Cardiac fibroblast (primary cell): ENCODE measurements around the gene DCHS1.
A peak's percentile ranks its signal among the peaks of the same experiment; 100 is the strongest.

Source experiments
- DNase-seq, 2 donors: peaks; one replicate each; pipeline versions ENCODE4 v3.0.0 to v3.0.0-alpha.2; 2010; ENCODE audit warnings: low read depth in 2 of 2
- H3K4me3 ChIP-seq, 2 donors: replicated peaks in 1 of 2; 1 replicate in 1 of 2; 2 replicates in 1 of 2; pipeline ENCODE4 v1.5.1; 2011; ENCODE audit warnings: low read depth in 2 of 2, low read length in 2 of 2, mild to moderate bottlenecking in 2 of 2, moderate library complexity in 1 of 2
- TF ChIP-seq, protein P1 (sequence below): IDR thresholded peaks from one replicate; pipeline ENCODE4 v1.5.1; 2011; ENCODE audit warnings: low read depth, mild to moderate bottlenecking, low read length, inconsistent platforms

The DCHS1 gene

GRCh38 chr11:6572215-6572614, 83.4 kb downstream of the DCHS1 start:
- DNase-seq = peak; percentile 79 to 81
- no peak overlapping the region for H3K4me3 ChIP-seq
- TF ChIP-seq, protein P1, sequence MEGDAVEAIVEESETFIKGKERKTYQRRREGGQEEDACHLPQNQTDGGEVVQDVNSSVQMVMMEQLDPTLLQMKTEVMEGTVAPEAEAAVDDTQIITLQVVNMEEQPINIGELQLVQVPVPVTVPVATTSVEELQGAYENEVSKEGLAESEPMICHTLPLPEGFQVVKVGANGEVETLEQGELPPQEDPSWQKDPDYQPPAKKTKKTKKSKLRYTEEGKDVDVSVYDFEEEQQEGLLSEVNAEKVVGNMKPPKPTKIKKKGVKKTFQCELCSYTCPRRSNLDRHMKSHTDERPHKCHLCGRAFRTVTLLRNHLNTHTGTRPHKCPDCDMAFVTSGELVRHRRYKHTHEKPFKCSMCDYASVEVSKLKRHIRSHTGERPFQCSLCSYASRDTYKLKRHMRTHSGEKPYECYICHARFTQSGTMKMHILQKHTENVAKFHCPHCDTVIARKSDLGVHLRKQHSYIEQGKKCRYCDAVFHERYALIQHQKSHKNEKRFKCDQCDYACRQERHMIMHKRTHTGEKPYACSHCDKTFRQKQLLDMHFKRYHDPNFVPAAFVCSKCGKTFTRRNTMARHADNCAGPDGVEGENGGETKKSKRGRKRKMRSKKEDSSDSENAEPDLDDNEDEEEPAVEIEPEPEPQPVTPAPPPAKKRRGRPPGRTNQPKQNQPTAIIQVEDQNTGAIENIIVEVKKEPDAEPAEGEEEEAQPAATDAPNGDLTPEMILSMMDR = no peak

- H3K4me3 ChIP-seq = no peak overlapping the region
- TF ChIP-seq, protein P1 = no peak
- DNase-seq = no peak
Observed at GRCh38 chr11:6571434-6572008, 84.1 kb downstream of the DCHS1 start.
